Raji (cell line): ENCODE results near the gene ACOX3.

Experiments
- POLR2A ChIP-seq: IDR thresholded peaks from 2 replicates; pipeline ENCODE4 v1.6.1; 2011; ENCODE audit warnings: low read depth, low read length, control low read depth; ENCODE audit not compliant: insufficient read depth

Gene ACOX3

GRCh38 chr4:8471211-8471875 lies 30.8 kb upstream of the ACOX3 start:
- TF ChIP-seq POLR2A: no peak

- TF ChIP-seq POLR2A: no peak
Observed at GRCh38 chr4:8470451-8471024, 30.0 kb upstream of the ACOX3 start.

- TF ChIP-seq POLR2A: no peak
Observed at GRCh38 chr4:8469550-8469949, 29.0 kb upstream of the ACOX3 start.

- TF ChIP-seq POLR2A: no peak
Observed at GRCh38 chr4:8468746-8469535, 28.4 kb upstream of the ACOX3 start.

- TF ChIP-seq POLR2A: no peak
Observed at GRCh38 chr4:8467016-8467415, 26.5 kb upstream of the ACOX3 start.

- no peak for TF ChIP-seq POLR2A
Observed at GRCh38 chr4:8465615-8466611, 25.4 kb upstream of the ACOX3 start.

GRCh38 chr4:8464381-8464780 lies 23.9 kb upstream of the ACOX3 start:
- TF ChIP-seq POLR2A: no peak

- TF ChIP-seq POLR2A: no peak
Observed at GRCh38 chr4:8463811-8464210, 23.3 kb upstream of the ACOX3 start.

GRCh38 chr4:8461616-8462015 lies 21.1 kb upstream of the ACOX3 start:
- TF ChIP-seq POLR2A: no peak

- TF ChIP-seq POLR2A: no peak
Observed at GRCh38 chr4:8461086-8461485, 20.6 kb upstream of the ACOX3 start.

- no peak for TF ChIP-seq POLR2A
Observed at GRCh38 chr4:8459867-8460445, 19.4 kb upstream of the ACOX3 start.

- TF ChIP-seq POLR2A: no peak
Observed at GRCh38 chr4:8457646-8458252, 17.2 kb upstream of the ACOX3 start.

GRCh38 chr4:8453957-8454356 lies 13.4 kb upstream of the ACOX3 start:
- TF ChIP-seq POLR2A: no peak
